ENCODE results near the gene MUC20. TPM values are rescaled to one million over a fixed set of nuclear protein-coding genes. Genes with fewer than 3 reads are reported as not detected.

The MUC20 gene
- polyA plus RNA-seq, 1 donor from 2014 or later, result 3.0 TPM

- Histone ChIP-seq H2AFZ (ENCODE audit: low read depth, low read length) (no peak overlapping the region), H3K27ac (ENCODE audit: low read length) (no peak overlapping the region), H3F3A (ENCODE audit: insufficient read depth, low read length, poor library complexity, severe bottlenecking) (no peaks in the 10 kb centered on the region), H4K20me1 (ENCODE audit: insufficient read depth) (no peaks in the 10 kb centered on the region), H3K9me2 (ENCODE audit: insufficient read depth, low read length) (no peaks in the 10 kb centered on the region), H3K36me3 (ENCODE audit: insufficient read depth, low read length) (peaks cover 15% of the 10 kb centered on the region), H3K79me2 (replicated peaks; ENCODE audit: insufficient read depth, low read length) (no peaks in the 10 kb centered on the region), H3K4me2 (ENCODE audit: low read length) (no peak overlapping the region), H3K9me3 (ENCODE audit: low read length) (no peaks in the 10 kb centered on the region), H3K4me3 (ENCODE audit: low read length) (no peak overlapping the region), H3K9ac (ENCODE audit: low read length) (no peak overlapping the region), H3K27me3 (ENCODE audit: insufficient read depth, low read depth, low read length) (no peaks in the 10 kb centered on the region)
- TF ChIP-seq, protein P1, sequence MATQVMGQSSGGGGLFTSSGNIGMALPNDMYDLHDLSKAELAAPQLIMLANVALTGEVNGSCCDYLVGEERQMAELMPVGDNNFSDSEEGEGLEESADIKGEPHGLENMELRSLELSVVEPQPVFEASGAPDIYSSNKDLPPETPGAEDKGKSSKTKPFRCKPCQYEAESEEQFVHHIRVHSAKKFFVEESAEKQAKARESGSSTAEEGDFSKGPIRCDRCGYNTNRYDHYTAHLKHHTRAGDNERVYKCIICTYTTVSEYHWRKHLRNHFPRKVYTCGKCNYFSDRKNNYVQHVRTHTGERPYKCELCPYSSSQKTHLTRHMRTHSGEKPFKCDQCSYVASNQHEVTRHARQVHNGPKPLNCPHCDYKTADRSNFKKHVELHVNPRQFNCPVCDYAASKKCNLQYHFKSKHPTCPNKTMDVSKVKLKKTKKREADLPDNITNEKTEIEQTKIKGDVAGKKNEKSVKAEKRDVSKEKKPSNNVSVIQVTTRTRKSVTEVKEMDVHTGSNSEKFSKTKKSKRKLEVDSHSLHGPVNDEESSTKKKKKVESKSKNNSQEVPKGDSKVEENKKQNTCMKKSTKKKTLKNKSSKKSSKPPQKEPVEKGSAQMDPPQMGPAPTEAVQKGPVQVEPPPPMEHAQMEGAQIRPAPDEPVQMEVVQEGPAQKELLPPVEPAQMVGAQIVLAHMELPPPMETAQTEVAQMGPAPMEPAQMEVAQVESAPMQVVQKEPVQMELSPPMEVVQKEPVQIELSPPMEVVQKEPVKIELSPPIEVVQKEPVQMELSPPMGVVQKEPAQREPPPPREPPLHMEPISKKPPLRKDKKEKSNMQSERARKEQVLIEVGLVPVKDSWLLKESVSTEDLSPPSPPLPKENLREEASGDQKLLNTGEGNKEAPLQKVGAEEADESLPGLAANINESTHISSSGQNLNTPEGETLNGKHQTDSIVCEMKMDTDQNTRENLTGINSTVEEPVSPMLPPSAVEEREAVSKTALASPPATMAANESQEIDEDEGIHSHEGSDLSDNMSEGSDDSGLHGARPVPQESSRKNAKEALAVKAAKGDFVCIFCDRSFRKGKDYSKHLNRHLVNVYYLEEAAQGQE (IDR thresholded peaks at IDR 0.05; ENCODE audit: borderline replicate concordance), result no peak
- TF ChIP-seq RAD21 (conservative IDR thresholded peaks at IDR 0.05), result no peak
- no peak for TF ChIP-seq POLR2AphosphoS5 (IDR thresholded peaks at IDR 0.05)
- no peak for TF ChIP-seq EZH2 (IDR thresholded peaks at IDR 0.05; ENCODE audit: borderline replicate concordance, insufficient read depth, low read length, poor library complexity, severe bottlenecking)
- TF ChIP-seq SMC3 (conservative IDR thresholded peaks at IDR 0.05; ENCODE audit: poor library complexity), result no peak
- TF ChIP-seq EP300 (conservative IDR thresholded peaks at IDR 0.05; ENCODE audit: poor library complexity, severe bottlenecking), result no peak
- TF ChIP-seq TAF1 (IDR thresholded peaks at IDR 0.05; ENCODE audit: low read depth), result no peak
- no peak for TF ChIP-seq MXI1 (conservative IDR thresholded peaks at IDR 0.05; ENCODE audit: poor library complexity, severe bottlenecking)
- TF ChIP-seq, protein P2, sequence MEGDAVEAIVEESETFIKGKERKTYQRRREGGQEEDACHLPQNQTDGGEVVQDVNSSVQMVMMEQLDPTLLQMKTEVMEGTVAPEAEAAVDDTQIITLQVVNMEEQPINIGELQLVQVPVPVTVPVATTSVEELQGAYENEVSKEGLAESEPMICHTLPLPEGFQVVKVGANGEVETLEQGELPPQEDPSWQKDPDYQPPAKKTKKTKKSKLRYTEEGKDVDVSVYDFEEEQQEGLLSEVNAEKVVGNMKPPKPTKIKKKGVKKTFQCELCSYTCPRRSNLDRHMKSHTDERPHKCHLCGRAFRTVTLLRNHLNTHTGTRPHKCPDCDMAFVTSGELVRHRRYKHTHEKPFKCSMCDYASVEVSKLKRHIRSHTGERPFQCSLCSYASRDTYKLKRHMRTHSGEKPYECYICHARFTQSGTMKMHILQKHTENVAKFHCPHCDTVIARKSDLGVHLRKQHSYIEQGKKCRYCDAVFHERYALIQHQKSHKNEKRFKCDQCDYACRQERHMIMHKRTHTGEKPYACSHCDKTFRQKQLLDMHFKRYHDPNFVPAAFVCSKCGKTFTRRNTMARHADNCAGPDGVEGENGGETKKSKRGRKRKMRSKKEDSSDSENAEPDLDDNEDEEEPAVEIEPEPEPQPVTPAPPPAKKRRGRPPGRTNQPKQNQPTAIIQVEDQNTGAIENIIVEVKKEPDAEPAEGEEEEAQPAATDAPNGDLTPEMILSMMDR (IDR thresholded peaks at IDR 0.05; ENCODE audit: poor library complexity, severe bottlenecking), result no peak
Observed at GRCh38 chr3:195708061-195708460, 12.7 kb upstream of the MUC20 start.

GRCh38 chr3:195708626-195709481 is 11.9 kb upstream of the MUC20 start:
- H3K4me2 ChIP-seq (ENCODE audit: low read length), result no peak overlapping the region
- H3K36me3 ChIP-seq (ENCODE audit: insufficient read depth, low read length), result peaks cover 15% of the 10 kb centered on the region
- no peaks in the 10 kb centered on the region for H3K9me3 ChIP-seq (ENCODE audit: low read length)
- no peak overlapping the region for H3K9ac ChIP-seq (ENCODE audit: low read length)
- H3K9me2 ChIP-seq (ENCODE audit: insufficient read depth, low read length), result no peaks in the 10 kb centered on the region
- no peaks in the 10 kb centered on the region for H3K27me3 ChIP-seq (ENCODE audit: insufficient read depth, low read depth, low read length)
- no peaks in the 10 kb centered on the region for H3F3A ChIP-seq (ENCODE audit: insufficient read depth, low read length, poor library complexity, severe bottlenecking)
- no peak overlapping the region for H2AFZ ChIP-seq (ENCODE audit: low read depth, low read length)
- no peaks in the 10 kb centered on the region for H3K79me2 ChIP-seq (replicated peaks; ENCODE audit: insufficient read depth, low read length)
- TF ChIP-seq TAF1 (IDR thresholded peaks at IDR 0.05; ENCODE audit: low read depth) (no peak), RAD21 (conservative IDR thresholded peaks at IDR 0.05) (no peak), POLR2AphosphoS5 (IDR thresholded peaks at IDR 0.05) (no peak), SMC3 (conservative IDR thresholded peaks at IDR 0.05; ENCODE audit: poor library complexity) (no peak), MXI1 (conservative IDR thresholded peaks at IDR 0.05; ENCODE audit: poor library complexity, severe bottlenecking) (no peak), EP300 (conservative IDR thresholded peaks at IDR 0.05; ENCODE audit: poor library complexity, severe bottlenecking) (no peak), EZH2 (IDR thresholded peaks at IDR 0.05; ENCODE audit: borderline replicate concordance, insufficient read depth, low read length, poor library complexity, severe bottlenecking) (no peak)
- TF ChIP-seq, protein P2 (IDR thresholded peaks at IDR 0.05; ENCODE audit: poor library complexity, severe bottlenecking), result no peak
- TF ChIP-seq, protein P1 (IDR thresholded peaks at IDR 0.05; ENCODE audit: borderline replicate concordance), result no peak
- no peak overlapping the region for H3K27ac ChIP-seq (ENCODE audit: low read length)
- H3K4me3 ChIP-seq (ENCODE audit: low read length), result no peak overlapping the region
- H4K20me1 ChIP-seq (ENCODE audit: insufficient read depth), result no peaks in the 10 kb centered on the region
